Mesodermal cell (in vitro differentiated cells): ENCODE measurements around the gene SRSF10.
"Not testable (repeated sequence)": the region's sequence is repeated elsewhere in the genome, so short reads cannot be mapped to it uniquely, and the experiment has no call there.

Source experiments
- H3K27ac ChIP-seq: 2 replicates; pipeline ENCODE4 v1.7.0; 2013; ENCODE audit warnings: mild to moderate bottlenecking, low read depth, low read length, moderate library complexity; ENCODE audit not compliant: severe bottlenecking
- H3K36me3 ChIP-seq: 2 replicates; pipeline ENCODE4 v1.7.1; 2013; ENCODE audit warnings: mild to moderate bottlenecking, low read length, moderate library complexity; ENCODE audit not compliant: control insufficient read depth, insufficient read depth
- H3K4me1 ChIP-seq: one replicate; pipeline ENCODE4 v1.7.1; 2013; ENCODE audit warnings: mild to moderate bottlenecking, low read length; ENCODE audit not compliant: insufficient read depth, control insufficient read depth, poor library complexity, severe bottlenecking
- H3K4me3 ChIP-seq: 2 replicates; pipeline ENCODE4 v1.7.0; 2013; ENCODE audit warnings: low read length, control low read depth, mild to moderate bottlenecking; ENCODE audit not compliant: insufficient read depth, poor library complexity, severe bottlenecking; ENCODE audit errors: extremely low read depth
- H3K9me3 ChIP-seq: 2 replicates; pipeline ENCODE4 v1.7.1; 2013; ENCODE audit warnings: mild to moderate bottlenecking, low read length, moderate library complexity; ENCODE audit not compliant: control insufficient read depth
- WGBS, 2 experiments: methylation state at CpG; one replicate each; pipeline ENCODE4 v1.1.5; 2013; ENCODE audit warnings: missing lambda C conversion rate in 2 of 2; ENCODE audit not compliant: insufficient coverage in 2 of 2; 5-methylcytosine and 5-hydroxymethylcytosine counted together

Gene SRSF10

DNA sequence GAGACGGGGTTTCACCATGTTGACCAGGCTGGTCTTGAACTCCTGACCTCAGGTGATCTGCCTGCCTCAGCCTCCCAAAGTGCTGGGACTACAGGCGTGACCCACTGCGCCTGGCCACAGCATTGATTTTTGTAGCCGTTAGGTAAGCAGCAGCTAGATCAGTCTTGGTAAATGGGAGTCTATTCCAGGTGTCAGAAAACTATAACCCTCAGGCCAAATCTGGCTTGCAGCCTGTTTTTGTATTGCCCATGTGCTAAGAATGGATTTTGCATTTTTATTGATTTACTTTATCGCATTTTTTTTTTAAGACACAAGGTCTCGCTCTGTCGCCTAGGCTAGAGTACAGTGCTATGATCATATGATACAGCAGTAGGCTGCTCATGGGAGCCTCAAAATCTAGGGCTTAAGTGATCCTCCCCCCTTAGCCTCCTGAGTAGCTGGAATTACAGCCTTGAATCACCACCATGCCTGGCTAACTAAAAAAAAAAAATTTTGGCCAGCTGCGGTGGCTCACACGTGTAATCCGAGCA lies 16.6 kb upstream of the SRSF10 start:
- H3K4me1 ChIP-seq: no peaks in the 10 kb centered on the region
- no peak overlapping the region for H3K27ac ChIP-seq
- H3K4me3 ChIP-seq: no peak overlapping the region
- H3K36me3 ChIP-seq: no peaks in the 10 kb centered on the region
- no peaks in the 10 kb centered on the region for H3K9me3 ChIP-seq
- WGBS, 2 experiments: 85 to 100% methylated on average over 4 to 6 of the region's 10 CpGs

GRCh38 chr1:23995431-23995837 lies 15.3 kb upstream of the SRSF10 start:
- no peaks in the 10 kb centered on the region for H3K4me1 ChIP-seq
- no peak overlapping the region for H3K27ac ChIP-seq
- H3K4me3 ChIP-seq: no peak overlapping the region
- WGBS, 2 experiments: 90 to 92% methylated on average over 2 of the region's 13 CpGs
- no peaks in the 10 kb centered on the region for H3K9me3 ChIP-seq
- no peaks in the 10 kb centered on the region for H3K36me3 ChIP-seq

GRCh38 chr1:23992011-23992410 lies 11.9 kb upstream of the SRSF10 start:
- not testable (repeated sequence) for H3K4me1 ChIP-seq, H3K27ac ChIP-seq, H3K36me3 ChIP-seq, H3K9me3 ChIP-seq, H3K4me3 ChIP-seq
- WGBS, 2 experiments: 97 to 99% methylated on average over 4 to 11 of the region's 13 CpGs

DNA sequence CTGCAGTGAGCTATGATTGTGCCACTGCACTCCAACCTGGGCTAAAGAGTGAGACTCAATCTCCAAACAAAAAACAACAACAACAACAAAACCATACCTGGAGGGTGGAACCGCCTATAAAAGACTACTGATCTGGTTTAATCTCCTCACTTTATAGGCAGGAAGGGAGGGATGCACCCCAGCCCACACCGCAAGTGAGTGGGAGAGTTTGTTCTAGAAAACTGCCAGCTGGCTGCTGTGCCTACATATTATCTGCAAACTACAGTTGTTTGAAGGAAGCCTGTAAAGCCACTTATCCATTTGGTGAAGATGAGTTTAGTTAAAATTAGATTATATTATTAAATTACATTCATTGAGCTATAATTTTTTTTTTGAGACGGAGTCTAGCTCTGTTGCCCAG lies 9.1 kb upstream of the SRSF10 start:
- no peaks in the 10 kb centered on the region for H3K9me3 ChIP-seq
- WGBS, 2 experiments: 100% methylated on average over 1 of the region's 3 CpGs; no CpG with 5 or more reads in 1 of the 2 experiments
- H3K36me3 ChIP-seq: no peaks in the 10 kb centered on the region
- H3K27ac ChIP-seq: no peak overlapping the region
- H3K4me3 ChIP-seq: no peak overlapping the region
- no peaks in the 10 kb centered on the region for H3K4me1 ChIP-seq

DNA sequence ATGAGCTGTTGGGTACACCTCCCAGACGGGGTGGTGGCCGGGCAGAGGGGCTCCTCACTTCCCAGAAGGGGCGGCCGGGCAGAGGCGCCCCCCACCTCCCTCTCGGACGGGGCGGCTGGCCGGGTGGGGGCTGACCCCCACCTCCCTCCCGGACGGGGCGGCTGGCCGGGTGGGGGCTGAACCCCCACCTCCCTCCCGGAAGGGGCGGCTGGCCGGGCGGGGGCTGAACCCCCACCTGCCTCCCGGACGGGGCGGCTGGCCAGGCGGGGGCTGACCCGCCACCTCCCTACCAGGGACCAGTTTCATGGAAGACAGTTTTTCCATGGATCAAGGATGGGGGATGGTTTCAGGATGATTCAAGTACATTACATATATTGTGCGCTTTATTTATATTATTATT lies 6.9 kb upstream of the SRSF10 start:
- H3K4me1 ChIP-seq, H3K27ac ChIP-seq, H3K4me3 ChIP-seq, H3K36me3 ChIP-seq, H3K9me3 ChIP-seq: not testable (repeated sequence)
- WGBS, 2 experiments: 95 to 100% methylated on average over 3 to 16 of the region's 23 CpGs

DNA sequence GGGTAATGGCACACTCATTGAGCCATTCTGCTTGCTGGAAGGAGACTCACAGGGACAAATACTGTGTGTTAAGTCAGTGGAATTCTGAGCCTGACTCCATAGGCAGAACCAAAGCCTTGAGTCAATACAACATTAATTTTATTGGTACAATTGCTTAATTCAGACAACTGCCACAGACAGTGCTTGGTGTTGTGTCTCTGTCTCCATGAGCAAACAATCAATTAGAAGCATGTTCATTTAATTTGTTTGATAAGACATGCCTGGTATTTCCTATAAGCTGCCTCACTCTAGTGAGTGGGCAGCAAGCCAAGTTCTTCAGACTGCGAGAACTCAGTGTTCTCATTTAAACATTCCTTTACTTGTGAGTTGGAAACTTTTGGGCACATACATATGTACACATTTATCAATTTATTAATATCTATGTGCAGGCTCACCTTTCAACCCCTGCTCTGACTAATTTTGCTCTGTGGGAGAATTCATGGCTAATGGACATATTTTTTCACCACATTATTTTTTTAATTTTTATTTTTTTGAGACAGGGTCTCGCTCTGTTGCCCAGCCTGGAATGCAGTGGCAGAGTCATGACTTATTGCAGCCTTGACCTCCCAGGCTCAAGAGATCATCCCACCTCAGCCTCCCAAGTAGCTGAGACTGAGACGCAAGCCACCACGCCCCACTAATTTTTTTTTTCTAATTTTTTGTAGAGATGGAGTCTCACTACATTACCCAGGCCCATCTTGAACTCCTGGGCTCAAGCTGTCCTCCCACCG lies 4.5 kb upstream of the SRSF10 start:
- 100% methylated on average over 1 of the region's 5 CpGs; no CpG with 5 or more reads in 1 of the 2 experiments for WGBS, 2 experiments
- no peaks in the 10 kb centered on the region for H3K9me3 ChIP-seq
- no peak overlapping the region for H3K27ac ChIP-seq
- no peak overlapping the region for H3K4me3 ChIP-seq
- no peaks in the 10 kb centered on the region for H3K4me1 ChIP-seq
- H3K36me3 ChIP-seq: no peaks in the 10 kb centered on the region

- no peaks in the 10 kb centered on the region for H3K9me3 ChIP-seq
- peaks cover 5% of the 10 kb centered on the region for H3K4me1 ChIP-seq
- H3K4me3 ChIP-seq: peak overlapping the region; percentile 89
- peak overlapping the region; percentile 98 for H3K27ac ChIP-seq
- peaks cover 24% of the 10 kb centered on the region for H3K36me3 ChIP-seq
- 20 to 69% methylated on average over 1 to 4 of the region's 6 CpGs for WGBS, 2 experiments
These were observed 572 bp upstream of the SRSF10 start for GRCh38 chr1:23980728-23981070.

GRCh38 chr1:23979387-23979880 lies 693 bp downstream of the SRSF10 start:
- Histone ChIP-seq H3K9me3 (no peaks in the 10 kb centered on the region), H3K4me1 (peaks cover 5% of the 10 kb centered on the region), H3K27ac (peak overlapping the region; percentile 98), H3K4me3 (peak overlapping the region; percentile 89), H3K36me3 (peaks cover 37% of the 10 kb centered on the region)
- 0 to 4% methylated on average over 7 to 10 of the region's 13 CpGs for WGBS, 2 experiments

DNA sequence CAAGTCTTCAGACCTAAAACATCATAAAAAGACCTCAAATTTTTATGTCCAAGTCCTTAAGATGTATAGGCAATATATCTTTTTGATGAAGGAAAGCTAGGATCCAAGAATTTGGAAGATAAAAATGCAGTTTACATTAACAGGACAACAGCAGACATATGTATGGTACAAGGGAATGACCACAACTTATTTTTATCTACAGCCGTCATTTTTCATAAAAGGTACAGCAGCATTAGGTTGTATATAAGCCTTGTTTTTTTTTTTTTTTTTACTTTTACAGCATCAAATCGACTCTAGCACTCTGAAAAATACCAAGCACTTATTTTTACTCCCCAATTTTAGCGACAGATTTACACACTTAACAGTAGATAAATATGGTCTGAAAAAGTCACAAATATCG lies 1.3 kb downstream of the SRSF10 start:
- Histone ChIP-seq H3K4me3 (peak overlapping the region; percentile 89), H3K4me1 (peaks cover 5% of the 10 kb centered on the region), H3K27ac (no peak overlapping the region), H3K36me3 (peaks cover 43% of the 10 kb centered on the region), H3K9me3 (no peaks in the 10 kb centered on the region)
- WGBS, 2 experiments: no CpG with 5 or more reads among the region's 4 CpGs

- 88 to 100% methylated on average over 1 of the region's 1 CpG for WGBS, 2 experiments
- no peaks in the 10 kb centered on the region for H3K9me3 ChIP-seq
- no peak overlapping the region for H3K4me3 ChIP-seq
- H3K36me3 ChIP-seq: peaks cover 53% of the 10 kb centered on the region
- H3K27ac ChIP-seq: no peak overlapping the region
- peaks cover 5% of the 10 kb centered on the region for H3K4me1 ChIP-seq
These were observed 2.3 kb downstream of the SRSF10 start for GRCh38 chr1:23977854-23978191.

- H3K36me3 ChIP-seq: peaks cover 55% of the 10 kb centered on the region
These were observed 2.8 kb downstream of the SRSF10 start for GRCh38 chr1:23977187-23977853.

More at GRCh38 chr1:23977187-23977853, 2.8 kb downstream of the SRSF10 start:
- no peaks in the 10 kb centered on the region for H3K9me3 ChIP-seq
- H3K4me1 ChIP-seq: peaks cover 5% of the 10 kb centered on the region
- WGBS, 2 experiments: 100% methylated on average over 1 to 2 of the region's 4 CpGs
- H3K27ac ChIP-seq: no peak overlapping the region
- no peak overlapping the region for H3K4me3 ChIP-seq
